Measurements from ENCODE around the gene MYF6. TPM values are rescaled to one million over a fixed set of nuclear protein-coding genes. Genes with fewer than 3 reads are reported as not detected.

MYF6 gene
- total RNA-seq = not detected in 2 replicates

GRCh38 chr12:80707126-80707829 is at the start of gene MYF6:
Gene MYF6, plus strand, starts transcription at chr12:80707634. Its CDS starts 86 bp downstream, at chr12:80707720.

GRCh38 chr12:80716696-80717469 is 9.4 kb downstream of the MYF6 start, which contains the start of gene MYF5:
Gene MYF5, plus strand, starts transcription at chr12:80716912. Its CDS starts 152 bp downstream, at chr12:80717064.

Other genes starting within 250 kb of the MYF6 start
- not detected in 2 replicates for gene MYF5, start 9.3 kb downstream of the MYF6 start, total RNA-seq
- 1.1 and 1.3 TPM in 2 replicates for gene LIN7A, start 230.3 kb downstream of the MYF6 start, total RNA-seq

All from pericardium fibroblast (primary cell).